HG02588 (cell line): ENCODE data around the gene C22orf23.

Experiments used
- ATAC-seq: cut with Tn5 transposase; IDR thresholded peaks from one replicate; pipeline ENCODE4 v1.9.1; 2021; ENCODE audit warnings: mild to moderate bottlenecking, moderate library complexity; ENCODE audit not compliant: unreplicated experiment

Gene C22orf23

GRCh38 chr22:37926771-37927636 is 26.4 kb downstream of the C22orf23 start:
- ATAC-seq: no peak

- no peak for ATAC-seq
These were observed 27.0 kb downstream of the C22orf23 start for GRCh38 chr22:37926358-37926757.

- no peak for ATAC-seq
These were observed 27.6 kb downstream of the C22orf23 start for GRCh38 chr22:37925767-37926166.

- ATAC-seq: no peak
These were observed 28.1 kb downstream of the C22orf23 start for GRCh38 chr22:37925330-37925729.

- ATAC-seq: no peak
These were observed 28.9 kb downstream of the C22orf23 start for GRCh38 chr22:37924386-37925065.

- ATAC-seq: no peak
These were observed 29.5 kb downstream of the C22orf23 start for GRCh38 chr22:37923927-37924326.

- no peak for ATAC-seq
These were observed 31.2 kb downstream of the C22orf23 start for GRCh38 chr22:37922191-37922590.

GRCh38 chr22:37920126-37920525 is 33.3 kb downstream of the C22orf23 start:
- no peak for ATAC-seq

- ATAC-seq: no peak
These were observed 34.7 kb downstream of the C22orf23 start for GRCh38 chr22:37918580-37919270.

GRCh38 chr22:37917874-37918548 is 35.4 kb downstream of the C22orf23 start:
- no peak for ATAC-seq

- no peak for ATAC-seq
These were observed 37.1 kb downstream of the C22orf23 start for GRCh38 chr22:37916311-37916710.

- no peak for ATAC-seq
These were observed 40.1 kb downstream of the C22orf23 start for GRCh38 chr22:37913233-37913721.

- ATAC-seq: no peak
These were observed 41.2 kb downstream of the C22orf23 start for GRCh38 chr22:37912171-37912570.

GRCh38 chr22:37911697-37912096 is 41.7 kb downstream of the C22orf23 start:
- no peak for ATAC-seq

- ATAC-seq: no peak
These were observed 42.3 kb downstream of the C22orf23 start for GRCh38 chr22:37910890-37911672.

- ATAC-seq: no peak
These were observed 43.6 kb downstream of the C22orf23 start for GRCh38 chr22:37909766-37910165.

GRCh38 chr22:37907036-37907954 is 46.1 kb downstream of the C22orf23 start:
- ATAC-seq: no peak

- ATAC-seq: peak; percentile 30
These were observed 46.9 kb downstream of the C22orf23 start for GRCh38 chr22:37906364-37907008.
